ENCODE results near the gene AGER.

- TF ChIP-seq CTCF (IDR thresholded peaks at IDR 0.05; ENCODE audit: extremely low read depth in 1 of 2, insufficient read depth in 1 of 2, low read depth in 1 of 2, low read length in 2 of 2) (no peak), POLR2A (IDR thresholded peaks at IDR 0.05; ENCODE audit: low read depth, low read length) (no peak), JUN (IDR thresholded peaks at IDR 0.05; ENCODE audit: borderline replicate concordance, insufficient read depth, insufficient read length, low read depth) (no peak), POLR2AphosphoS5 (IDR thresholded peaks at IDR 0.05; ENCODE audit: insufficient read depth, low read depth, low read length) (no peak)
These were observed 50.3 kb downstream of the AGER start for GRCh38 chr6:32133786-32134185.

Data from endothelial cell of umbilical vein (primary cell).